Measurements from ENCODE around the gene HES7.

DNA sequence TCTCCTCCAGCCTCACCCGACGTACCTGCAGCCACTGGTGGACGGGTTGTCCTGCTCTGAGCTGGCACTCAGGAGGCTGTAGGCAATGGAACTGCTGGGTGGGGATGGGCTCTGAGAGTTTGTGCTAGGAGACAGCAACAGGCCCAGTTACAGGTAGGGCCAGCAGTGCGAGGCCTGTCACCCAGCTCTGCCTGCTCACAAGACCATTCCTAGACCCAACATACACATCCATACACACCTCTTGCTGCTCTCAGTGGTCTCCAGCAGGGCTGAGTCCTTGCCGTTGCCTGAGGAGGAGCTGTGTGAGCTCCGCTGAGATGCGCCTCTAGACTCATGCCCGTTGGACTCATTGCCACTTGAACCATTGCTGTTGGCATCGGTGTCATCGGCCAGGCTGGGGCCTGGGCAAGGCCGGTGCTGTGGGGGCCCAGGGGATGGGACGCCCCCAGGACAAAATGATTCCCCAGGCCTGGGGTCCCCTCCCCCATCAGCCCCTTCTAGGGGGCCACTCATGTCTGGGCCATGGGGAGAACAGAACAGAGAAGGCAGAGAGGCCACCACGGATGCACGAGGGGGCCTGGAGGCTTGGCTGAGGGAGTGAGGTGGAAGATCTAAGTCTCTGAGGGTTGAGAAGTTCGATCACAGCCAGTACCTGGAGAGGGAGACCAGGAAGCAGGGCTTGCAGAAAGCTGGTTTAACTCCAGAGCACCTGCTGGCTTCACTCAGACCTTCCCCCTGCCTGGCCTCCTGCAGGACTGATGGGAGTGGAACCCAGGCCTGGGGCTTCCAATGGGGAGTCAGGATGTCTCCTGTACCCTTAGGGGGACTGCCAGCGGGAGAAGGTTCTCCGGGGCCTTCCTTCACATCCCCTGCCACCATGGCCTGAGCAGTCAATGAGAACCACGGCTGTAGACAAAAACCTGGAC, 26.6 kb upstream of the HES7 start:
- TF ChIP-seq EZH2 (IDR thresholded peaks at IDR 0.05; ENCODE audit: insufficient read depth, poor library complexity, severe bottlenecking) (no peak), EZH2phosphoT487 (IDR thresholded peaks at IDR 0.05; ENCODE audit: insufficient read depth, low read depth) (no peak)

Measured in GM23248 (cell line).